CD14-positive monocyte (primary cell): Measurements from ENCODE around the gene SSU72. TPM values are rescaled to one million over a fixed set of nuclear protein-coding genes. Genes with fewer than 3 reads are reported as not detected.

ENCODE experiments used
- DNase-seq, 3 donors: peaks; one replicate each; pipeline ENCODE4 v3.0.0-alpha.2; 2011 to 2022
- H2AFZ ChIP-seq: 2 replicates; pipeline ENCODE4 v1.6.0; 2012; ENCODE audit warnings: mild to moderate bottlenecking, low read depth, low read length, inconsistent platforms; ENCODE audit not compliant: insufficient read depth, poor library complexity, severe bottlenecking
- H3K27ac ChIP-seq, 2 donors: 1 replicate in 1 of 2; 2 replicates in 1 of 2; pipeline ENCODE4 v1.5.1; 2012 to 2013; ENCODE audit warnings: low read length in 2 of 2, control low read depth in 1 of 2, inconsistent platforms in 1 of 2, low read depth in 1 of 2, mild to moderate bottlenecking in 1 of 2
- H3K27me3 ChIP-seq, 2 donors: one replicate each; pipeline versions ENCODE4 v1.6.0 to v1.6.1; 2011 to 2013; ENCODE audit warnings: low read length in 2 of 2; ENCODE audit not compliant: control insufficient read depth in 2 of 2, insufficient read depth in 2 of 2
- H3K36me3 ChIP-seq, 2 donors: replicated peaks in 1 of 2; 1 replicate in 1 of 2; 2 replicates in 1 of 2; pipeline versions ENCODE4 v1.5.1 to v1.6.1; 2012 to 2013; ENCODE audit warnings: low read length in 2 of 2, control low read depth in 1 of 2, inconsistent platforms in 1 of 2, mild to moderate bottlenecking in 1 of 2; ENCODE audit not compliant: insufficient read depth in 2 of 2, control insufficient read depth in 1 of 2
- H3K4me1 ChIP-seq, 2 donors: 1 replicate in 1 of 2; 2 replicates in 1 of 2; pipeline versions ENCODE4 v1.5.1 to v1.6.1; 2012 to 2013; ENCODE audit warnings: low read length in 2 of 2, control low read depth in 1 of 2, inconsistent platforms in 1 of 2, mild to moderate bottlenecking in 1 of 2, moderate library complexity in 1 of 2; ENCODE audit not compliant: insufficient read depth in 2 of 2, control insufficient read depth in 1 of 2
- H3K4me2 ChIP-seq: replicated peaks from 2 replicates; pipeline ENCODE3; 2012; ENCODE audit warnings: low read length, moderate library complexity, mild to moderate bottlenecking; ENCODE audit not compliant: poor library complexity, severe bottlenecking; ENCODE audit errors: extremely low read depth
- H3K4me3 ChIP-seq, 3 experiments: fragments of 200-600 bp in 1 of 3; sonication (generic) in 1 of 3; replicated peaks in 1 of 3; 1 replicate in 2 of 3; 2 replicates in 1 of 3; pipeline ENCODE4 v1.5.1; 2011 to 2013; ENCODE audit warnings: low read length in 3 of 3, mild to moderate bottlenecking in 3 of 3, control low read depth in 2 of 3, low read depth in 2 of 3, inconsistent platforms in 1 of 3, moderate library complexity in 1 of 3
- H3K79me2 ChIP-seq: 2 replicates; pipeline ENCODE4 v1.6.0; 2012; ENCODE audit warnings: mild to moderate bottlenecking, control low read depth, inconsistent platforms, low read length, moderate library complexity; ENCODE audit not compliant: insufficient read depth
- H3K9ac ChIP-seq: 2 replicates; pipeline ENCODE4 v1.6.0; 2017; ENCODE audit warnings: low read length, mild to moderate bottlenecking; ENCODE audit not compliant: insufficient read depth, poor library complexity, severe bottlenecking
- H3K9me3 ChIP-seq, 2 donors: replicated peaks in 1 of 2; 1 replicate in 1 of 2; 2 replicates in 1 of 2; pipeline versions ENCODE4 v1.5.1 to v1.6.1; 2012 to 2013; ENCODE audit warnings: low read length in 2 of 2, control low read depth in 1 of 2; ENCODE audit not compliant: control insufficient read depth in 1 of 2, insufficient read depth in 1 of 2
- H4K20me1 ChIP-seq: 2 replicates; pipeline ENCODE4 v1.6.0; 2012; ENCODE audit warnings: mild to moderate bottlenecking, low read length, control low read depth, moderate library complexity; ENCODE audit not compliant: insufficient read depth
- H3K27ac Mint-ChIP-seq, 7 donors: one replicate each; pipeline ENCODE4 v1.8.0; 2020; ENCODE audit warnings: mild to moderate bottlenecking in 7 of 7, mixed read lengths in 7 of 7, moderate library complexity in 6 of 7, inconsistent platforms in 2 of 7
- H3K27me3 Mint-ChIP-seq, 3 donors: one replicate each; pipeline ENCODE4 v1.8.0; 2021 to 2022; ENCODE audit warnings: low read depth in 3 of 3, mild to moderate bottlenecking in 3 of 3, mixed read lengths in 3 of 3, moderate library complexity in 3 of 3, inconsistent platforms in 1 of 3
- H3K36me3 Mint-ChIP-seq, 2 donors: one replicate each; pipeline ENCODE4 v1.8.0; 2020; ENCODE audit warnings: mixed read lengths in 2 of 2, inconsistent platforms in 1 of 2, mild to moderate bottlenecking in 1 of 2
- H3K4me1 Mint-ChIP-seq: one replicate; pipeline ENCODE4 v1.8.0; 2020; ENCODE audit warnings: mild to moderate bottlenecking, mixed read lengths
- H3K4me3 Mint-ChIP-seq, 2 donors: one replicate each; pipeline ENCODE4 v1.8.0; 2020; ENCODE audit warnings: mild to moderate bottlenecking in 2 of 2, mixed read lengths in 2 of 2, moderate library complexity in 1 of 2
- H3K9me3 Mint-ChIP-seq, 7 donors: one replicate each; pipeline ENCODE4 v1.8.0; 2020 to 2022; ENCODE audit warnings: mixed read lengths in 7 of 7, mild to moderate bottlenecking in 6 of 7, moderate library complexity in 6 of 7, inconsistent platforms in 2 of 7
- CTCF ChIP-seq: fragments of 200-600 bp; IDR thresholded peaks from one replicate; pipeline ENCODE4 v1.8.0; 2022; ENCODE audit warnings: antibody characterized with exemption, mild to moderate bottlenecking
- WGBS: methylation state at CpG from one replicate; pipeline ENCODE4 v1.1.5; 2013; ENCODE audit warnings: missing lambda C conversion rate; ENCODE audit not compliant: insufficient coverage; 5-methylcytosine and 5-hydroxymethylcytosine counted together
- intact Hi-C, 2 donors: fragments of 100-400 bp; cut with micrococcal nuclease; formaldehyde crosslinking; loops; one replicate each; pipeline versions ENCODE4 v1.15.0 to v1.15.1; 2023
- polyA plus RNA-seq, 3 donors: library from polyadenylated mRNA; depleted of rRNA in 1 of 3; unstranded in 2 of 3; stranded (reverse) in 1 of 3; fragments of 300-500 nt in 2 of 3; fragments of >200 nt in 1 of 3; fragmentation: Illumina TruSeq in 2 of 3; gene quantifications; 1 replicate in 2 of 3; 2 replicates in 1 of 3; pipeline ENCODE4 v1.2.3, GENCODE V29; 2012 to 2021

The SSU72 gene
- polyA plus RNA-seq, 3 donors = 88.1 to 168 (median 138) TPM

- Histone ChIP-seq H3K79me2 (peaks cover 27% of the 10 kb centered on the region), H2AFZ (no peak overlapping the region), H3K9me3 (no peaks in the 10 kb centered on the region), H4K20me1 (peaks cover 87% of the 10 kb centered on the region), H3K27me3 (no peaks in the 10 kb centered on the region), H3K4me1 (no peaks in the 10 kb centered on the region), H3K27ac (no peak overlapping the region), H3K4me2 (no peak overlapping the region), H3K4me3 (no peak overlapping the region), H3K36me3 (peaks cover 12 to 21% of the 10 kb centered on the region in 2 donors), H3K9ac (no peak overlapping the region)
- peaks cover 17 to 35% of the 10 kb centered on the region in 2 donors for H3K36me3 Mint-ChIP-seq
- H3K4me3 Mint-ChIP-seq = no peak overlapping the region
- H3K27ac Mint-ChIP-seq = peak overlapping the region in 2 of 7 donors; percentile 37 to 60
- H3K4me1 Mint-ChIP-seq = peaks cover 2% of the 10 kb centered on the region
- DNase-seq = no peak
- peaks cover 0 to 1% (median 0%) of the 10 kb centered on the region in 3 donors for H3K27me3 Mint-ChIP-seq
- 98% methylated on average over 6 of the region's 6 CpGs for WGBS
- TF ChIP-seq CTCF = no peak
- intact Hi-C loops = no loop called here
- peaks cover 0 to 1% (median 0%) of the 10 kb centered on the region in 7 donors for H3K9me3 Mint-ChIP-seq
These were observed 18.2 kb downstream of the SSU72 start for GRCh38 chr1:1556505-1556904.

GRCh38 chr1:1554926-1555915 lies 19.4 kb downstream of the SSU72 start:
- Mint-ChIP-seq H3K4me1 (peaks cover 2% of the 10 kb centered on the region), H3K27ac (peak overlapping the region in 3 of 7 donors; percentile 41 to 70 (median 50)), H3K36me3 (peaks cover 11 to 25% of the 10 kb centered on the region in 2 donors), H3K27me3 (peaks cover 0 to 1% (median 0%) of the 10 kb centered on the region in 3 donors), H3K4me3 (no peak overlapping the region), H3K9me3 (peaks cover 0 to 1% (median 0%) of the 10 kb centered on the region in 7 donors)
- no peak overlapping the region for H3K9ac ChIP-seq
- H3K9me3 ChIP-seq = no peaks in the 10 kb centered on the region
- no peaks in the 10 kb centered on the region for H3K27me3 ChIP-seq
- H3K4me3 ChIP-seq = no peak overlapping the region
- TF ChIP-seq CTCF = no peak
- peaks cover 2 to 9% of the 10 kb centered on the region in 2 donors for H3K36me3 ChIP-seq
- peaks cover 89% of the 10 kb centered on the region for H4K20me1 ChIP-seq
- H3K4me1 ChIP-seq = no peaks in the 10 kb centered on the region
- DNase-seq = peak in 1 of 3 donors; percentile 7
- no peak overlapping the region for H3K4me2 ChIP-seq
- intact Hi-C loops = no loop called here
- peaks cover 25% of the 10 kb centered on the region for H3K79me2 ChIP-seq
- H3K27ac ChIP-seq = no peak overlapping the region
- H2AFZ ChIP-seq = no peak overlapping the region
- 95% methylated on average over 28 of the region's 31 CpGs for WGBS
